IMR-90 (cell line): ENCODE results near the gene BCO2. TPM values are rescaled to one million over a fixed set of nuclear protein-coding genes. Genes with fewer than 3 reads are reported as not detected.
A peak's percentile ranks its signal among the peaks of the same experiment; 100 is the strongest.

Experiments
- ATAC-seq: fragments of 200-7000 bp; cut with Tn5 transposase; 2 replicates; pipeline ENCODE4 v1.9.1; 2020; ENCODE audit warnings: low read depth, mild to moderate bottlenecking, moderate library complexity
- BruUV-seq: library from RNA; stranded (reverse); fragments of 400-500 nt; replicated peaks from 2 replicates; lab custom pipeline; 2021; lab: Mats Ljungman, UMichigan
- CTCF ChIA-PET: fragments of 300-600 bp; formaldehyde crosslinking; extraction: SDS; loops from one replicate; lab custom pipeline; 2021; ENCODE audit warnings: antibody characterized with exemption; lab: Yijun Ruan, JAX
- POLR2A ChIA-PET: fragments of 300-600 bp; sonication (Branson Sonifier 250); formaldehyde crosslinking; loops from one replicate; lab custom pipeline; 2022; ENCODE audit warnings: antibody characterized with exemption; ENCODE audit not compliant: unreplicated experiment; lab: Charles Lee
- DNase-seq: peaks from one replicate; pipeline ENCODE4 v3.0.0; 2013
- H2AFZ ChIP-seq: replicated peaks from 2 replicates; pipeline ENCODE3; 2013; ENCODE audit warnings: low read length, mild to moderate bottlenecking; ENCODE audit not compliant: poor library complexity
- H2AK5ac ChIP-seq: 2 replicates; pipeline ENCODE4 v1.6.1; 2013; ENCODE audit warnings: low read depth, low read length, inconsistent platforms
- H2AK9ac ChIP-seq: replicated peaks from 2 replicates; pipeline ENCODE3; 2013; ENCODE audit warnings: mild to moderate bottlenecking, low read depth, low read length, moderate library complexity; ENCODE audit not compliant: poor library complexity
- H2BK120ac ChIP-seq: 2 replicates; pipeline ENCODE4 v1.6.1; 2013; ENCODE audit warnings: low read depth, low read length, inconsistent platforms
- H2BK15ac ChIP-seq: 3 replicates; pipeline ENCODE4 v1.6.1; 2013; ENCODE audit warnings: low read depth, low read length, inconsistent platforms
- H2BK20ac ChIP-seq: 2 replicates; pipeline ENCODE4 v1.6.1; 2013; ENCODE audit warnings: low read depth, mild to moderate bottlenecking, inconsistent platforms, low read length, moderate library complexity
- H2BK5ac ChIP-seq: 2 replicates; pipeline ENCODE4 v1.6.1; 2013; ENCODE audit warnings: mild to moderate bottlenecking, low read depth, low read length, inconsistent platforms; ENCODE audit not compliant: poor library complexity, severe bottlenecking
- H3K14ac ChIP-seq: replicated peaks from 2 replicates; pipeline ENCODE4 v1.6.1; 2013; ENCODE audit warnings: low read depth, low read length, inconsistent platforms
- H3K18ac ChIP-seq: 2 replicates; pipeline ENCODE4 v1.6.1; 2013; ENCODE audit warnings: low read depth, low read length, control low read depth
- H3K23ac ChIP-seq: 2 replicates; pipeline ENCODE4 v1.6.1; 2013; ENCODE audit warnings: low read depth, low read length, inconsistent platforms
- H3K27ac ChIP-seq: 2 replicates; pipeline ENCODE4 v1.5.1; 2013; ENCODE audit warnings: mild to moderate bottlenecking, control low read depth, low read length; ENCODE audit not compliant: insufficient read depth
- H3K27me3 ChIP-seq: 2 replicates; pipeline ENCODE4 v1.6.1; 2013; ENCODE audit warnings: low read length; ENCODE audit not compliant: control insufficient read depth, insufficient read depth
- H3K36me3 ChIP-seq: 2 replicates; pipeline ENCODE4 v1.6.1; 2013; ENCODE audit warnings: low read length, mixed read lengths; ENCODE audit not compliant: control insufficient read depth, insufficient read depth
- H3K4ac ChIP-seq: 2 replicates; pipeline ENCODE4 v1.6.1; 2013; ENCODE audit warnings: low read depth, low read length, inconsistent platforms
- H3K4me1 ChIP-seq: 2 replicates; pipeline ENCODE4 v1.6.1; 2013; ENCODE audit warnings: low read length, mixed read lengths; ENCODE audit not compliant: control insufficient read depth, insufficient read depth
- H3K4me2 ChIP-seq: 2 replicates; pipeline ENCODE4 v1.6.1; 2013; ENCODE audit warnings: low read depth, mild to moderate bottlenecking, control low read depth, low read length, moderate library complexity
- H3K4me3 ChIP-seq: 2 replicates; pipeline ENCODE4 v1.5.1; 2013; ENCODE audit warnings: low read depth, mild to moderate bottlenecking, control low read depth, low read length, moderate library complexity; ENCODE audit not compliant: insufficient read depth
- H3K56ac ChIP-seq: 2 replicates; pipeline ENCODE4 v1.6.1; 2013; ENCODE audit warnings: low read length, inconsistent platforms; ENCODE audit not compliant: insufficient read depth; ENCODE audit errors: extremely low read depth
- H3K79me1 ChIP-seq, 2 experiments: 2 replicates each; pipeline ENCODE4 v1.6.1; 2013; ENCODE audit warnings: low read length in 2 of 2, inconsistent platforms in 1 of 2, low read depth in 1 of 2
- H3K9ac ChIP-seq: 2 replicates; pipeline ENCODE4 v1.6.1; 2013; ENCODE audit warnings: low read depth, low read length, control low read depth
- H3K9me1 ChIP-seq: 2 replicates; pipeline ENCODE4 v1.6.1; 2013; ENCODE audit warnings: low read length, inconsistent platforms; ENCODE audit not compliant: insufficient read depth
- H3K9me3 ChIP-seq: 2 replicates; pipeline ENCODE4 v1.6.1; 2013; ENCODE audit warnings: low read length; ENCODE audit not compliant: control insufficient read depth, insufficient read depth
- H4K20me1 ChIP-seq: 2 replicates; pipeline ENCODE4 v1.6.1; 2013; ENCODE audit warnings: low read length, inconsistent platforms; ENCODE audit not compliant: insufficient read depth
- H4K5ac ChIP-seq: 2 replicates; pipeline ENCODE4 v1.6.1; 2013; ENCODE audit warnings: mild to moderate bottlenecking, low read depth, low read length, control low read depth
- H4K8ac ChIP-seq, 2 experiments: 2 replicates each; pipeline ENCODE4 v1.6.1; 2013; ENCODE audit warnings: low read depth in 2 of 2, low read length in 2 of 2, control low read depth in 1 of 2, inconsistent platforms in 1 of 2
- H4K91ac ChIP-seq: 2 replicates; pipeline ENCODE4 v1.6.1; 2013; ENCODE audit warnings: low read depth, low read length, inconsistent platforms; ENCODE audit not compliant: insufficient read depth
- CEBPB ChIP-seq: IDR thresholded peaks from 2 replicates; pipeline ENCODE4 v1.6.1; 2012; ENCODE audit warnings: low read depth, low read length, improper control_type of control experiment
- CHD1 ChIP-seq: IDR thresholded peaks from 2 replicates; pipeline ENCODE4 v1.6.1; 2012; ENCODE audit warnings: low read depth, low read length, improper control_type of control experiment
- WGBS, 2 experiments: methylation state at CpG; one replicate each; pipeline versions ENCODE4 v1.1.5 to v1.1.7; 2013; ENCODE audit warnings: missing lambda C conversion rate in 2 of 2; ENCODE audit not compliant: insufficient read length in 1 of 2; ENCODE audit errors: extremely low coverage in 2 of 2; 5-methylcytosine and 5-hydroxymethylcytosine counted together
- dilution Hi-C: fragments of 300-500 bp; cut with HindIII; formaldehyde crosslinking; loops from one replicate; pipeline ENCODE4 v1.14.3; 2018; ENCODE audit warnings: low sequenced_read_pairs; ENCODE audit not compliant: unreplicated experiment
- in situ Hi-C: fragments of 300-500 bp; cut with MboI; formaldehyde crosslinking; loops from 3 replicates; pipeline ENCODE4 v1.14.3; 2019; ENCODE audit warnings: low sequenced_read_pairs, inconsistent platforms, mixed read lengths
- intact Hi-C: fragments of 100-400 bp; cut with micrococcal nuclease; formaldehyde crosslinking; loops from 2 replicates; pipeline ENCODE4 v1.10.0; 2022
- polyA plus RNA-seq, 3 experiments: library from polyadenylated mRNA; depleted of rRNA; stranded (reverse); fragments of >200 nt; gene quantifications; 2 replicates each; pipeline ENCODE4 v1.2.3, GENCODE V29; 2012; ENCODE audit warnings: low replicate concordance in 1 of 3
- total RNA-seq: library from RNA; depleted of rRNA; stranded (reverse); fragments of >200 nt; gene quantifications from 2 replicates; pipeline ENCODE4 v1.2.3, GENCODE V29; 2012

The BCO2 gene
- total and polyA plus RNA-seq, 2 of the 4 experiments (the other 2 are of a cell fraction): 0.18 to 0.68 TPM

- Histone ChIP-seq H4K8ac (no peak overlapping the region), H4K20me1 (no peaks in the 10 kb centered on the region), H3K27ac (peak overlapping the region; percentile 4; the same call in 1 of the 2 replicates), H2BK20ac (no peak overlapping the region), H3K9ac (no peak overlapping the region), H3K36me3 (no peaks in the 10 kb centered on the region), H3K56ac (no peak overlapping the region), H3K9me3 (no peaks in the 10 kb centered on the region), H3K27me3 (no peaks in the 10 kb centered on the region), H2AK9ac (no peak overlapping the region), H3K4me3 (no peak overlapping the region), H3K4ac (0 out of 2 replicates have a peak overlapping the region, but pooled peaks have one; percentile 52), H4K91ac (no peak overlapping the region), H3K14ac (no peak overlapping the region), H3K23ac (no peak overlapping the region), H2AFZ (no peak overlapping the region), H2AK5ac (no peak overlapping the region), H2BK120ac (peak overlapping the region; percentile 36), H2BK15ac (no peak overlapping the region), H3K79me1 (no peaks in the 10 kb centered on the region), H4K5ac (no peak overlapping the region), H2BK5ac (no peak overlapping the region), H3K9me1 (peaks cover 9% of the 10 kb centered on the region), H3K18ac (peak overlapping the region; percentile 75; the same call in 1 of the 2 replicates), H3K4me1 (peaks cover 18% of the 10 kb centered on the region), H3K4me2 (peak overlapping the region; percentile 50; the same call in 1 of the 2 replicates)
- ATAC-seq (peak; percentile 44), DNase-seq (peak; percentile 61)
- no peak for TF ChIP-seq CHD1
- TF ChIP-seq CEBPB: peak; percentile 92
- 100% methylated on average over 1 of the region's 4 CpGs; no CpG with 5 or more reads in 1 of the 2 experiments for WGBS, 2 experiments
- ChIA-PET CTCF (no interaction called here), POLR2A (no interaction called here)
- no TSS peak for BruUV-seq
- in situ Hi-C loops: loop anchor here (25.0 kb wide), 1 partner anchor 1324 kb away; no protein-coding TSS in a partner anchor
- dilution Hi-C loops: no loop called here
- intact Hi-C loops: loop anchor here (5.0 to 10.0 kb wide), 3 partner anchors 36 to 1521 kb away; partner anchors contain the start of gene BCO2
These were observed 38.4 kb downstream of the BCO2 start for GRCh38 chr11:112213753-112214152.
